Nephron (organoid): ENCODE results near the gene NFXL1.

Experiments used
- H3K27ac Mint-ChIP-seq, 3 experiments: 2 replicates each; pipeline ENCODE4 v1.8.0; 2020; ENCODE audit warnings: mixed read lengths in 3 of 3, mild to moderate bottlenecking in 2 of 3, moderate library complexity in 1 of 3
- H3K27me3 Mint-ChIP-seq: 2 replicates; pipeline ENCODE4 v1.8.0; 2021; ENCODE audit warnings: low read depth, mild to moderate bottlenecking, moderate library complexity, mixed read lengths
- H3K36me3 Mint-ChIP-seq: 2 replicates; pipeline ENCODE4 v1.8.0; 2020; ENCODE audit warnings: low read depth, mixed read lengths
- H3K4me1 Mint-ChIP-seq: 2 replicates; pipeline ENCODE4 v1.8.0; 2020; ENCODE audit warnings: mixed read lengths
- H3K4me3 Mint-ChIP-seq, 3 experiments: 2 replicates each; pipeline ENCODE4 v1.8.0; 2020; ENCODE audit warnings: mild to moderate bottlenecking in 3 of 3, mixed read lengths in 3 of 3, moderate library complexity in 2 of 3
- H3K9me3 Mint-ChIP-seq: 2 replicates; pipeline ENCODE4 v1.8.0; 2020; ENCODE audit warnings: mixed read lengths
- TF ChIP-seq, protein P1 (sequence below), 3 experiments: fragments of 200-600 bp; sonication (generic); IDR thresholded peaks; one replicate each; pipeline ENCODE4 v1.5.0; 2021; ENCODE audit warnings: antibody characterized with exemption in 3 of 3; ENCODE audit not compliant: unreplicated experiment in 3 of 3

NFXL1 gene

DNA sequence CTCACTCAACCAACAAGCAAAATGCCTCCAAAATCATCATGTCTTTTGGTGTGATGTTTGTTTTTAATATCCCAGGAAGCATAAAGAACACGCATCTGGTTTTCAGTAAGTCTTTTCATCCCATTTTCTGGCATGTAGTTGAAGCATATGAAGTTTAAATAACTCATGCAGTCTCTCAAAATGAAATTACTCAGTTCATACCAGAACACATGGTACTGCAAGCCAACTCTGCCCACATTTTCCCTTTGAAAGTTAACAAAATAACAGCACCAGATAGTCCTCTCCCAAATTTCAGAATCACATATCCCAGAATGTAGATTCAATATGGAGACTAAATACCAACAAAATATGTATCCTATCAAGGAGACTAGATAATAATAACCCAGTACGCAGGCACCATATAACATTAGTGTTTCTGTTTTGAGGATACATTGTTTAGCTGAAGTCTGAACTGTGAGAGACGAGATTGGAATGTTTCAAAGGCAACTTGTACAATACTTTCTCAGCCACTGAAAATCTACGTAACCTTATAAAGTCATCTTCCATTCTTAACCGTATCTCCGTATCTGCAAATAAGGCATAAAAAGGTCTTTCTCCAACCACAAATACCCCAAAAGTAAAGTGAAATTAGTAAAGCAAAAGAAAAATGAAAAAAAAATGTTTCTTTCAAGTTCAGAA is 99.6 kb downstream of the NFXL1 start:
- H3K27ac Mint-ChIP-seq, result peak overlapping the region in 1 of 3 experiments; percentile 34
- H3K27me3 Mint-ChIP-seq, result no peaks in the 10 kb centered on the region
- no peaks in the 10 kb centered on the region for H3K36me3 Mint-ChIP-seq
- TF ChIP-seq, protein P1, sequence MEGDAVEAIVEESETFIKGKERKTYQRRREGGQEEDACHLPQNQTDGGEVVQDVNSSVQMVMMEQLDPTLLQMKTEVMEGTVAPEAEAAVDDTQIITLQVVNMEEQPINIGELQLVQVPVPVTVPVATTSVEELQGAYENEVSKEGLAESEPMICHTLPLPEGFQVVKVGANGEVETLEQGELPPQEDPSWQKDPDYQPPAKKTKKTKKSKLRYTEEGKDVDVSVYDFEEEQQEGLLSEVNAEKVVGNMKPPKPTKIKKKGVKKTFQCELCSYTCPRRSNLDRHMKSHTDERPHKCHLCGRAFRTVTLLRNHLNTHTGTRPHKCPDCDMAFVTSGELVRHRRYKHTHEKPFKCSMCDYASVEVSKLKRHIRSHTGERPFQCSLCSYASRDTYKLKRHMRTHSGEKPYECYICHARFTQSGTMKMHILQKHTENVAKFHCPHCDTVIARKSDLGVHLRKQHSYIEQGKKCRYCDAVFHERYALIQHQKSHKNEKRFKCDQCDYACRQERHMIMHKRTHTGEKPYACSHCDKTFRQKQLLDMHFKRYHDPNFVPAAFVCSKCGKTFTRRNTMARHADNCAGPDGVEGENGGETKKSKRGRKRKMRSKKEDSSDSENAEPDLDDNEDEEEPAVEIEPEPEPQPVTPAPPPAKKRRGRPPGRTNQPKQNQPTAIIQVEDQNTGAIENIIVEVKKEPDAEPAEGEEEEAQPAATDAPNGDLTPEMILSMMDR (IDR thresholded peaks at IDR 0.05; ENCODE audit: unreplicated experiment in 3 of 3), result no peak
- no peaks in the 10 kb centered on the region for H3K9me3 Mint-ChIP-seq
- H3K4me1 Mint-ChIP-seq, result no peaks in the 10 kb centered on the region
- no peak overlapping the region for H3K4me3 Mint-ChIP-seq

DNA sequence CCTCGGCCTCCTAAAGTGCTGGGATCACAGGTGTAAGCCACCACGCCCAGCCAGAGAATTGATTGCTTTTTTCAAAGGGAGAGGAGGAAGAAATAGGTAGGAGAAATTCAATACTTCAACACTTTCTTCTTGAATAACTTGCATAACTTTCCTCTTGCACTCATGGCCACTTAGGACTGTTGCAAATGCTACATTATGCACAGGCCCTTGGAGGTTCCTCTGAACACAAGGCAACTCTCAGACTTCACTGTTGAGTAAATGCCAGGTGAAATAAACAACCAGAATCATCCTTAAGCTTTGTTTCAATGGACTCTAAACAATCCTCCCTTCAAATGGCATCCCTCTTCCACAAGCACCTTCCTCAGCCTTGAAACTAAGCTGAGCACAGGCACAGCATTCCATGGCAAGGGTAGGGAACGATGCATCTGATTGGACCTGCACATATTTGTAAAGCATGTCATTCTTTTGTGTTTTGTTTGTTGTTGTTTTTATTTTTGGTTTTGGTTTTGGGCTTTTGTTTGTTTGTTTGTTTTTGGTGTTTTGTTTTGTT is 104.7 kb downstream of the NFXL1 start:
- no peaks in the 10 kb centered on the region for H3K4me1 Mint-ChIP-seq
- no peaks in the 10 kb centered on the region for H3K27me3 Mint-ChIP-seq
- H3K4me3 Mint-ChIP-seq, result no peak overlapping the region
- no peak overlapping the region for H3K27ac Mint-ChIP-seq
- no peaks in the 10 kb centered on the region for H3K9me3 Mint-ChIP-seq
- TF ChIP-seq, protein P1 (IDR thresholded peaks at IDR 0.05; ENCODE audit: unreplicated experiment in 3 of 3), result no peak
- H3K36me3 Mint-ChIP-seq, result no peaks in the 10 kb centered on the region

DNA sequence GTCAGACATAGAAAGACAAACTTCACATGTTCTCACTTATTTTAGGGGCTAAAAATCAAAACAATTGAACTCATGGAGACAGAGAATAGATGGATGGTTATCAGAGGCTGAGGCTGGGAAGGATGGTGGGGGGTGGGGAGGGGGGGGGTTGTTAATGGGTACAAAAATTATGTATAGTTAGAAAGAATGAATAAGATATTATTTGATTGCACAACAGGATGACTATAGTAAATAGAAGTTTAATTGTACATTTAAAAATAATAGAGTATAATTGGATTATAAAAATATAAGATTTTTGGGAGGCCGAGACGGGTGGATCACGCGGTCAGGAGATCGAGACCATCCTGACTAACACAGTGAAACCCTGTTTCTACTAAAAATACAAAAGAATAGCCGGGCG is 109.8 kb downstream of the NFXL1 start:
- peaks cover 3% of the 10 kb centered on the region for H3K9me3 Mint-ChIP-seq

DNA sequence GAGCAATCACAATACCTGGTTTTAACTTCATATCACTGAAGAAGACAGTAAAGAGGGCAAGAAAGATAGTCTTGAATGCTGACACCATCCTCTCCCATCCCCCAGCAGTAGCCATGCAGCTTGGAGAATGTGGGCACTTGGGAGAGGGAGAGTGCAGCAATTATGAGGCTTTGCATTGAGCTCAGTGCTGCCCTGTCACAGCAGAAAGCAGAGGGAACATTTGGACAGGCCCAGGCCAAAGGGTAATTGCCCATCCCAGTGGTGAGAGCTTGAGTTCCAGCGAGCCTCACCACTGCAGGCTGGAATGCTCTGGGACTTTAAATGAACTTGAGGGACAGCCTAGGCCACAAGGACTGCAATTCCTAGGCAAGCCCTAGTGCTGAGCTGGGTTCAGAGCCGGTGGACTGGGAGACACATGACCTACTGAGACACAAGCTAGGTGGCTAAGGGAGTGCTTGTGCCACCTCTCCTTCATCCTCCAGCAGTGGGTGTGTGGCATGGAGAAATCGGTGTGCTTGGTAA is 112.8 kb downstream of the NFXL1 start:
- Mint-ChIP-seq H3K36me3 (no peaks in the 10 kb centered on the region), H3K27ac (no peak overlapping the region), H3K4me3 (no peak overlapping the region), H3K27me3 (no peaks in the 10 kb centered on the region), H3K4me1 (no peaks in the 10 kb centered on the region), H3K9me3 (peaks cover 3% of the 10 kb centered on the region)
- TF ChIP-seq, protein P1 (IDR thresholded peaks at IDR 0.05; ENCODE audit: unreplicated experiment in 3 of 3), result no peak

More for the DNA sequence above, 109.8 kb downstream of the NFXL1 start:
- H3K36me3 Mint-ChIP-seq, result no peaks in the 10 kb centered on the region
- H3K4me1 Mint-ChIP-seq, result no peaks in the 10 kb centered on the region
- TF ChIP-seq, protein P1 (IDR thresholded peaks at IDR 0.05; ENCODE audit: unreplicated experiment in 3 of 3), result no peak
- H3K27ac Mint-ChIP-seq, result no peak overlapping the region
- H3K27me3 Mint-ChIP-seq, result no peaks in the 10 kb centered on the region
- no peak overlapping the region for H3K4me3 Mint-ChIP-seq

DNA sequence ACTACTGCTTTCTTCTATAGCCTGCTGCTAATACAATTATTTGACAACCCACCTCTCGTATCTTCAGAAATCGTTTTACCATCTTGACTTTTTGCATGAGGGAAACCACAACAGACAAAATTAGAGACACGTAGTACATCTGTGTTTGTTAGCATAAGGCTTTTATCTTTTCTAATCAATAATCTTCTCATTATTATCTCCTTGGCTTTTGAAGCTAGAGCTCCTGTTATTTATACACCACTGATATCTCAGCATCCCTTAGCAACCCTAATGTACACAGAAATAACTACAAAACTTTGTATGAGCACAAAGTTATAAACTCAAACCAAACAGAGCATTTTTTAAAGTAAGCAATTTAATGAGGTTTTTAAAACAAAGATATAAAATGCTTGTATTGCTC is 116.2 kb downstream of the NFXL1 start:
- TF ChIP-seq, protein P1 (IDR thresholded peaks at IDR 0.05; ENCODE audit: unreplicated experiment in 3 of 3), result no peak
- Mint-ChIP-seq H3K27me3 (no peaks in the 10 kb centered on the region), H3K27ac (no peak overlapping the region), H3K4me3 (no peak overlapping the region), H3K36me3 (no peaks in the 10 kb centered on the region), H3K4me1 (no peaks in the 10 kb centered on the region), H3K9me3 (no peaks in the 10 kb centered on the region)
